HCT116 (cell line): ENCODE measurements around the gene ABCG1.

Source experiments
- CEBPB ChIP-seq: IDR thresholded peaks from 2 replicates; pipeline ENCODE4 v1.6.1; 2012; ENCODE audit warnings: low read depth
- CTCF ChIP-seq, 3 experiments: fragments of 200-600 bp in 1 of 3; sonication (generic) in 1 of 3; IDR thresholded peaks in 2 of 3; conservative IDR thresholded peaks in 1 of 3; 2 replicates each; pipeline ENCODE4 v1.5.1; 2012 to 2017; ENCODE audit warnings: low read depth in 2 of 3, low read length in 2 of 3, antibody characterized with exemption in 1 of 3, borderline replicate concordance in 1 of 3, control low read depth in 1 of 3, mild to moderate bottlenecking in 1 of 3, mixed read lengths in 1 of 3, mixed run types in 1 of 3, moderate library complexity in 1 of 3; ENCODE audit not compliant: insufficient read depth in 1 of 3
- TCF7L2 ChIP-seq: IDR thresholded peaks from 2 replicates; pipeline ENCODE4 v1.7.0; 2011; ENCODE audit warnings: borderline replicate concordance, inconsistent platforms; ENCODE audit not compliant: insufficient read depth, insufficient read length; ENCODE audit errors: extremely low read depth
- ZNF274 ChIP-seq: fragments of 200-500 bp; sonication (Bioruptor generic); IDR thresholded peaks from 2 replicates; pipeline ENCODE4 v1.6.1; 2014; ENCODE audit warnings: mild to moderate bottlenecking, low read depth, low read length, inconsistent platforms

DNA sequence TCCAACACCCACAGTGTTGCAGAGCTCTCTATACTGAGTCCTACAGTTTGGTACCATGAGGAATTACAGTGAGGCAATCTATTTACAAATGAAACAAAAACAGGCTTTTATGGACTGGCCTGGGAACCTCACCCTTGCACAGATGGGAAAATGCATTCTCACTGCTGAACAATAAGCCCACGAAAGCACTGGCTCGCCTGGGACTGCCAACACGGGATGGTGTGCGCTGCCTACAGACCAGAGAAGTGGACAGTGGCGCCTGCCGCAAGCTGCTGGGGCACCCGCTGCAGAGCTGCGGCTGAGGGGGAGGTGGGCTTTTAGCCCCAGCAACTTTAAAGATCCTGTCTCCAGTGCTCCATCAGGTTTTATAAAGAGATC is 28.5 kb upstream of the ABCG1 start:
- no peak for TF ChIP-seq ZNF274
- no peak for TF ChIP-seq TCF7L2
- no peak for TF ChIP-seq CTCF (IDR thresholded peaks at IDR 0.05 in 2 of 3, conservative IDR thresholded peaks at IDR 0.05 in 1 of 3; ENCODE audit: borderline replicate concordance in 1 of 3, insufficient read depth in 1 of 3, low read depth in 2 of 3, low read length in 2 of 3)
- no peak for TF ChIP-seq CEBPB
